ENCODE results near the gene ATP5ME. TPM values are rescaled to one million over a fixed set of nuclear protein-coding genes. Genes with fewer than 3 reads are reported as not detected.
"Not testable (repeated sequence)": the region's sequence is repeated elsewhere in the genome, so short reads cannot be mapped to it uniquely, and the experiment has no call there.

Gene ATP5ME
- total RNA-seq, 1 experiment from 2014 or later, result 425 TPM

GRCh38 chr4:646460-646859, 27.6 kb downstream of the ATP5ME start:
- H2BK12ac ChIP-seq (ENCODE audit: insufficient read length, low read depth, low read length), result no peak overlapping the region
- no peak overlapping the region for H2AK5ac ChIP-seq (ENCODE audit: insufficient read length, low read length)
- no peak for TF ChIP-seq CTCF (conservative IDR thresholded peaks at IDR 0.05)
- no peak overlapping the region for H3T11ph ChIP-seq (ENCODE audit: low read length)
- Mint-ChIP-seq H3K27me3 (ENCODE audit: low read depth) (peaks cover 5% of the 10 kb centered on the region), H3K4me1 (peaks cover 5 to 19% of the 10 kb centered on the region in 2 experiments; a peak in 3 of 4 replicates), H3K4me3 (no peak overlapping the region), H3K36me3 (ENCODE audit: insufficient read depth in 1 of 3, low read depth in 3 of 3) (no peaks in the 10 kb centered on the region), H3K9me3 (peaks cover 9 to 14% of the 10 kb centered on the region in 2 experiments), H3K27ac (peak overlapping the region in 1 of 3 experiments; percentile 2; a peak in 2 of 7 replicates)
- no peak overlapping the region for H2BK15ac ChIP-seq (ENCODE audit: low read depth, low read length)
- H2AFZ ChIP-seq (ENCODE audit: low read length), result no peak overlapping the region
- H3K18ac ChIP-seq (ENCODE audit: insufficient read length, low read depth, low read length), result no peak overlapping the region
- H3K23me2 ChIP-seq (ENCODE audit: insufficient read length, low read depth, low read length, poor library complexity, severe bottlenecking), result no peaks in the 10 kb centered on the region
- H3K27me3 ChIP-seq (ENCODE audit: insufficient read depth, low read length), result no peaks in the 10 kb centered on the region
- WGBS (ENCODE audit: extremely low coverage, insufficient read length, low lambda C conversion rate), result no CpG with 5 or more reads among the region's 32 CpGs
- H3K79me1 ChIP-seq (ENCODE audit: insufficient read depth, low read depth, low read length, poor library complexity, severe bottlenecking), result no peaks in the 10 kb centered on the region
- H3K14ac ChIP-seq (ENCODE audit: insufficient read depth, low read length), result no peak overlapping the region
- no peaks in the 10 kb centered on the region for H3K79me2 ChIP-seq (ENCODE audit: insufficient read depth, low read length)
- no peak overlapping the region for H4K8ac ChIP-seq (replicated peaks; ENCODE audit: insufficient read length, low read depth, low read length)
- no peak overlapping the region for H2BK20ac ChIP-seq (ENCODE audit: low read depth, low read length, poor library complexity, severe bottlenecking)
- H4K5ac ChIP-seq (ENCODE audit: insufficient read length, low read depth, low read length), result no peak overlapping the region
- H2BK120ac ChIP-seq (ENCODE audit: low read depth, low read length, poor library complexity, severe bottlenecking), result no peak overlapping the region
- H4K20me1 ChIP-seq (ENCODE audit: control insufficient read depth, insufficient read depth, insufficient read length), result no peaks in the 10 kb centered on the region
- no peak overlapping the region for H2BK5ac ChIP-seq (ENCODE audit: insufficient read length, low read length)
- H3K56ac ChIP-seq (ENCODE audit: insufficient read length, low read depth, low read length), result no peak overlapping the region
- no peak overlapping the region for H4K91ac ChIP-seq (ENCODE audit: insufficient read length, low read depth, low read length)
- H3K9me3 ChIP-seq (ENCODE audit: control insufficient read depth, low read depth, low read length), result no peaks in the 10 kb centered on the region
- no peak for DNase-seq
- H3K9ac ChIP-seq (ENCODE audit: extremely low read depth, insufficient read length, low read length), result no peak overlapping the region
- H3K23ac ChIP-seq (ENCODE audit: insufficient read length, low read depth, low read length), result no peak overlapping the region
- no peak overlapping the region for H3K4ac ChIP-seq (ENCODE audit: low read depth, low read length)
- H3K4me1 ChIP-seq (ENCODE audit: insufficient read depth, low read length), result no peaks in the 10 kb centered on the region
- H3K4me2 ChIP-seq (ENCODE audit: insufficient read depth, insufficient read length, low read length), result no peak overlapping the region
- H3K27ac ChIP-seq (ENCODE audit: insufficient read length, low read depth, low read length), result no peak overlapping the region

GRCh38 chr4:642366-642765, 31.7 kb downstream of the ATP5ME start:
- not testable (repeated sequence) for H2AK5ac ChIP-seq (ENCODE audit: insufficient read length, low read length); H3T11ph ChIP-seq (ENCODE audit: low read length); H3K4me1 Mint-ChIP-seq; H3K9me3 ChIP-seq (ENCODE audit: control insufficient read depth, low read depth, low read length); H3K79me2 ChIP-seq (ENCODE audit: insufficient read depth, low read length); H4K91ac ChIP-seq (ENCODE audit: insufficient read length, low read depth, low read length); H3K9ac ChIP-seq (ENCODE audit: extremely low read depth, insufficient read length, low read length); H3K4me2 ChIP-seq (ENCODE audit: insufficient read depth, insufficient read length, low read length); H3K4me3 Mint-ChIP-seq; H3K4ac ChIP-seq (ENCODE audit: low read depth, low read length); H3K23ac ChIP-seq (ENCODE audit: insufficient read length, low read depth, low read length); H3K56ac ChIP-seq (ENCODE audit: insufficient read length, low read depth, low read length); H3K18ac ChIP-seq (ENCODE audit: insufficient read length, low read depth, low read length); H2BK12ac ChIP-seq (ENCODE audit: insufficient read length, low read depth, low read length); H2BK15ac ChIP-seq (ENCODE audit: low read depth, low read length); H3K23me2 ChIP-seq (ENCODE audit: insufficient read length, low read depth, low read length, poor library complexity, severe bottlenecking); H3K79me1 ChIP-seq (ENCODE audit: insufficient read depth, low read depth, low read length, poor library complexity, severe bottlenecking); H2BK5ac ChIP-seq (ENCODE audit: insufficient read length, low read length); H3K27ac ChIP-seq (ENCODE audit: insufficient read length, low read depth, low read length); H2BK20ac ChIP-seq (ENCODE audit: low read depth, low read length, poor library complexity, severe bottlenecking); H3K27me3 ChIP-seq (ENCODE audit: insufficient read depth, low read length); H2BK120ac ChIP-seq (ENCODE audit: low read depth, low read length, poor library complexity, severe bottlenecking); H4K5ac ChIP-seq (ENCODE audit: insufficient read length, low read depth, low read length); H2AFZ ChIP-seq (ENCODE audit: low read length); DNase-seq; H3K4me1 ChIP-seq (ENCODE audit: insufficient read depth, low read length); H4K20me1 ChIP-seq (ENCODE audit: control insufficient read depth, insufficient read depth, insufficient read length); H4K8ac ChIP-seq (replicated peaks; ENCODE audit: insufficient read length, low read depth, low read length); H3K14ac ChIP-seq (ENCODE audit: insufficient read depth, low read length); H3K27ac Mint-ChIP-seq; H3K36me3 Mint-ChIP-seq (ENCODE audit: insufficient read depth in 1 of 3, low read depth in 3 of 3)
- Mint-ChIP-seq H3K9me3 (peaks cover 17 to 24% of the 10 kb centered on the region in 2 experiments), H3K27me3 (ENCODE audit: low read depth) (peaks cover 13% of the 10 kb centered on the region)
- WGBS (ENCODE audit: extremely low coverage, insufficient read length, low lambda C conversion rate), result no CpG with 5 or more reads among the region's 6 CpGs

Data from H9 (cell line).